B cell (primary cell): Measurements from ENCODE around the gene MAP2K3.

ENCODE experiments used
- EZH2 ChIP-seq: IDR thresholded peaks from 2 replicates; pipeline ENCODE4 v1.6.1; 2012; ENCODE audit warnings: borderline replicate concordance, low read depth, mild to moderate bottlenecking, moderate library complexity, low read length; ENCODE audit not compliant: insufficient read depth, poor library complexity, severe bottlenecking
- TF ChIP-seq, protein P1 (sequence below): fragments of 200-600 bp; IDR thresholded peaks from one replicate; pipeline ENCODE4 v1.8.0; 2022; ENCODE audit warnings: antibody characterized with exemption, mild to moderate bottlenecking

GRCh38 chr17:21355586-21355985 is 71.1 kb downstream of the MAP2K3 start:
- TF ChIP-seq, protein P1, sequence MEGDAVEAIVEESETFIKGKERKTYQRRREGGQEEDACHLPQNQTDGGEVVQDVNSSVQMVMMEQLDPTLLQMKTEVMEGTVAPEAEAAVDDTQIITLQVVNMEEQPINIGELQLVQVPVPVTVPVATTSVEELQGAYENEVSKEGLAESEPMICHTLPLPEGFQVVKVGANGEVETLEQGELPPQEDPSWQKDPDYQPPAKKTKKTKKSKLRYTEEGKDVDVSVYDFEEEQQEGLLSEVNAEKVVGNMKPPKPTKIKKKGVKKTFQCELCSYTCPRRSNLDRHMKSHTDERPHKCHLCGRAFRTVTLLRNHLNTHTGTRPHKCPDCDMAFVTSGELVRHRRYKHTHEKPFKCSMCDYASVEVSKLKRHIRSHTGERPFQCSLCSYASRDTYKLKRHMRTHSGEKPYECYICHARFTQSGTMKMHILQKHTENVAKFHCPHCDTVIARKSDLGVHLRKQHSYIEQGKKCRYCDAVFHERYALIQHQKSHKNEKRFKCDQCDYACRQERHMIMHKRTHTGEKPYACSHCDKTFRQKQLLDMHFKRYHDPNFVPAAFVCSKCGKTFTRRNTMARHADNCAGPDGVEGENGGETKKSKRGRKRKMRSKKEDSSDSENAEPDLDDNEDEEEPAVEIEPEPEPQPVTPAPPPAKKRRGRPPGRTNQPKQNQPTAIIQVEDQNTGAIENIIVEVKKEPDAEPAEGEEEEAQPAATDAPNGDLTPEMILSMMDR: no peak
- no peak for TF ChIP-seq EZH2
